GM18873 (cell line): ENCODE data around the gene LGALS13.
"Not testable (repeated sequence)": the region's sequence is repeated elsewhere in the genome, so short reads cannot be mapped to it uniquely, and the experiment has no call there.

Source experiments
- ATAC-seq: cut with Tn5 transposase; IDR thresholded peaks from one replicate; pipeline ENCODE4 v1.9.1; 2021; ENCODE audit warnings: mild to moderate bottlenecking, moderate library complexity, moderate number of reproducible peaks; ENCODE audit not compliant: unreplicated experiment, low FRiP score

Gene LGALS13

DNA sequence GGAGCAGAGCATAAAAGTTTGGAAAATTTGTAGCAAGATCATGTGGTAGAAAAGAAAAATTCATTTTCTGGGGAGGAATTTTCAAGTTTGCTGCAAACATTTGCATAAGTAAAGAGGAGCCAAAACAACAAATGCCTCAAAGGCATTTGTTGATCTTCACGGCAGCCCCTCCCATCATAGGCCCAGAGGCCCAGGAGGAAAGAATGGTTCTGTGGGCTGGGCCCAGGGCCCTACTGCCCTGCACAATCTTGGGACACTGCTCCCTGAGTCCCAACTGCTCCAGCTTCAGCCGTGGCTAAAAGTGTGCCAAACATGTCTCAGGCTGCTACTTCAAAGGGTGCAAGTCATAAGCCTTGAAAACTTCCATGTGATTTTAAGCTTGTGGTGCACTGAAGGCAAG lies 11.3 kb downstream of the LGALS13 start:
- no peak for ATAC-seq

DNA sequence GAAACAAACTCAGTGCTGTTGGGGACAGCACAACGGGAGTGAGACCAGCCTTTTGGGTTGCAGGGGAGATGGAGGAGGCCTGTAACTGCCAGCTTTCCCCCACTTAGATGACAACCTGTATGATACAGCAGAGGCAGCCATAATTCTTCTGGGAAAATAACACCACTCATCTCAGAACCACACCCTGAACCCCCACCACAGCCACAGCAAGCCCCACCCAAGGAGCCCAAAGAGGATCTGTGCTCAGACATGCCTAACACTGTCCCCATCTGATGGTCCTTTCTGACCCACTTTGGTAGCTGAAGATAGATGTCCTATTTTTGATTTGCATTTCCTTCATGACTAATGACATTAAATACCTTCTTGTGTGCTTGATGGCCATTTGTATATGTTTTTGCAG lies 15.4 kb downstream of the LGALS13 start:
- ATAC-seq: no peak

DNA sequence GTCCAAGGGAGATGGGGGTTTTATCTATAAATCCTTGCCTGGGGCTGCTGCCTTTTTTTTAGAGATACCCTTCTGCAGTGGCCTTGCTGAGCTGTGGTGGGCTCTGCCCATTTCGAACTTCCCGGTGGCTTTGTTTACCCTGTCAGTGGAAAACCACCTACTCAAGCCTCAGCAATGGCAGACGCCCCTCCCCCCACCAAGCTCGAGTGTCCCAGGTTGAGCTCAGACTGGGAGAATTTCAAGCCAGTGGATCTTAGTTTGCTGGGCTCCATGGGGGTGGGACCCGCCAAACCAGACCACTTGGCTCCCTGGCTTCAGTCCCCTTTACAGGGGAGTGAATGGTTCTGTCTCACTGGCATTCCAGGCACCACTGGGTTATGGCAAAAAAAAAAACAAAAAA lies 21.6 kb downstream of the LGALS13 start:
- ATAC-seq: no peak

DNA sequence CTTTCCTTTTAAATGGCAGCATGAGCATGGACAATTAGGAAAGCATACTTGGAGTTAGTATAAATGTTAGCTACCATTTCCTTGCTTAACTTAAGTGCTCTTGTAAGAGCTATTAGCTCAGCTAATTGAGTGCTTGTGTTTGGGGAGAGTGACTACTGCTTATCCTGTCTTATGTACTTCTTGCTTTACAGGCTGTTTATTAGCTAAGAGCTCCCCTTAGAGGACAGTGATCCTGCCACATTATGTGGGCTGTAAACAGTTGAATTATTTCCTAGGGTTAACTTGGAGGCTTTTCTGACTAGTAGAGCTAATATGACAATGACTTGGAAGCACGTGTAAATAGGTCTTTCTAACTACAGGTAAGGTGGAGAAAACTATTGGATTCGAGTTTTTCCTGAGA lies 25.3 kb downstream of the LGALS13 start:
- not testable (repeated sequence) for ATAC-seq

DNA sequence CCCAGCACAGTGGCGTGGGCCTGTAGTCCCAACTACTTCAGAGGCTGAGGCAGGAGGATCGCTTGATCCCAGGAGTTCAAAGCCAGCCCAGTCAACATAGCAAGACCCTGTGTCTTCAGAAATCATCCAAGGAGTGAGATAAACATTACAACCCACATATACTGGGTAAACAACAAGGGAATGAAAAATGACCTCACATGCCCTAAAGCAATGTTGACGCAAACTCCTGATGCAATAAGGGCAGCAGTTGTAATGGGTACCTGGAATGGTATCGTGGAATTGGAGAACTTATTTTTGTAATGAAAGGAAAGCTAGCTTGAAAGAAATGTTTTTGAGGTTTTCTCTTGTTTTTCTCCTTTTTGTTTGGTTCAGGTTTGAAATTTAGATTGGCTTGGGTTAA lies 28.9 kb downstream of the LGALS13 start:
- no peak for ATAC-seq

DNA sequence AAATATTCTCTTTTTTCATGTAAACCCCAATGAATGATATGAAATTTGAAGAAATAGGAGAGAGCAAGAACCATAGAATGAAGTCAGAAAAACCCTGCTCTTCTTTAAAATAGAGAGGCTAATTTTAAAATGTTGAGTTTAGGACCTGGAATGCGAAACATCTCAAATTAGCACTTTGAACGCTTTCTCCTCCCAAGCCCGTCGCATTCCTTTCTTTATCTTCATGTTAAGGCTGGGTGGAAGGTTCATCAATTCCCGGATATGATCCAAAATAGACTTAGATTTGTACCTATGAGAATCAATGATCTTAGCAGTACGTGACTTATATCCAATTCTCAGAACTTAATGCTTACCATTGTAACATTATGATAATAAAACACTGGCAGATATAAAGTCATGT lies 29.3 kb downstream of the LGALS13 start:
- ATAC-seq: no peak

DNA sequence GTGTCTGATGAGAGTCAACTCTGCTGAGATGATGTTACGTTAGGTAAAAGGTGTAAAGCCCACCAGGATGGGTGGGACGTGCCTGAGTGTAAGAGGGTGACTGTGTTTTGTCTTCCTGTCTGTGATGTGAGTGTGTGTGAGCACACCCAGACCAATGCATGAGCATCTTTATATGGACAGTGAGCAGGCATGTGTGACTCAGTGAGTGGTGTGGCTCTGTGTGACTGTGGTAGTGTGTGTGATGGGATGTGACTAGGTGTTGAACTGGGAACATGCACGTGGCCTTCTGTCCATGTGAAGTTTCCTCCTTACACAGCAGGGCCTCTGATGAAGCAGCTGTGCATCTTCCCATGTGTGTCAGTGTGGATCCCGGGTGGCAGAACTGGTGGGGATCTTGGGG lies 35.6 kb downstream of the LGALS13 start:
- no peak for ATAC-seq

DNA sequence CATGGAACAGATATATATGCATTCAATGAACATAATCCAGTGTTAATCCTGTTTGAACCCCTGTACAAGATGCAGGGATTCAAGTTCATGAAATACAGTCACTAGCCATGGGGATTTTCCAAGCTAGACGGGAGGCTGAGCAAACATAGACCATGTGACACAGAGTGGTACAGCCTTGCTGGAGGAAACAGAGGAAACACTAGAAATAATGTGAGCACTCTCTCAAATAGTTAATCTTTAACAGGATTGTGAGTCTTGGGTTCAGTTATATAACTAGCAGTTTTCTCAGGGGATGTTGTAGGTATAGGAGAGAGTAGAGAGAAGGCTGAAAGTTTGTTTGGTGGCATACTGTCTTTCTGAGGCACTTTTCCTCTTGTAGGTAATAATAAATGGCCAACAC lies 39.4 kb downstream of the LGALS13 start:
- no peak for ATAC-seq

DNA sequence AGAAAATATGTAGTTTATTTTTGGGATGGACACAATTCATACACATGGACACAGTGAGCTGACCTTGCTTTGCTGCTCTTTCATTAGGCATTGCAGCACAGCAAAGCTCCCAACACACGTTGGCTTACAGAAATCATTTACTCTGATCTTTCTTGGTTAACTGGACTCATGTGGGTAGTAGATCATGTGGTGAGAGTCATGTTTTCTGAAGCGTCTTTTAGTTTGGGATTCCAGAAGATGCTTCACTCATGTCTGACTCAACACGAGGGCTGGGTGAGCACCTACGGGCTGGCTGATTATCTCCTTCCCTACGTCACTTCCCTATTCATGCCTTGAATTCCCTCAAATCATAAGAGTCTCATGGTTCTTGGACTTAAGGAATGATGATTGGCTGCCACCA lies 41.3 kb downstream of the LGALS13 start:
- ATAC-seq: no peak

DNA sequence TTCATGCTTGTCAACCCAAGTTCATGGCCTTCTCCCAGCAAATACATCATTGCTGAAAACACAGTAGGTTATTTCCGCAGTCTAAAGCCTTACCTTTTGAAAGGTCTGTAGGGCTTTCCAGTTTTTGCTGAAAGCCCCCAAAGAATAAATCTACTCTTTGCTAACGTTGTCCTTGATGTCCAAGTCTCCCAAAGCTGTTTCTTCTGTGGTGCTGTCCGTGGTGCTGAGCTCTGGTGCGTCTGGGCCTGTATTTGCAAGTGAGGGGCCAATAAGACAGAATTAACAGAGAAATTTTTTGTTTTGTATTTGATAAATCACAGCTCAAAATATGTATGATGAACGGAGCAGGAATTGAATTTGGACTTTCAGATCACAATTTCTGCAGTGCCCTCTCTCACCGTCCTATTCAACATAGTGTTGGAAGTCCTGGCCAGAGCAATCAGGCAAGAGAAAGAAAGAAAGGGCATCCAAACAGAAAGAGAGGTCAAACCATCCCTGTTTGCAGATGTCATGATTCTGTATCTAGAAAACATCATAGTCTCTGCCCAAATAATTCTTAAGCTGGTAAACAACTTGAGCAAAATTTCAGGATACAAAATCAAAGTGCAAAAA lies 43.6 kb downstream of the LGALS13 start:
- no peak for ATAC-seq

DNA sequence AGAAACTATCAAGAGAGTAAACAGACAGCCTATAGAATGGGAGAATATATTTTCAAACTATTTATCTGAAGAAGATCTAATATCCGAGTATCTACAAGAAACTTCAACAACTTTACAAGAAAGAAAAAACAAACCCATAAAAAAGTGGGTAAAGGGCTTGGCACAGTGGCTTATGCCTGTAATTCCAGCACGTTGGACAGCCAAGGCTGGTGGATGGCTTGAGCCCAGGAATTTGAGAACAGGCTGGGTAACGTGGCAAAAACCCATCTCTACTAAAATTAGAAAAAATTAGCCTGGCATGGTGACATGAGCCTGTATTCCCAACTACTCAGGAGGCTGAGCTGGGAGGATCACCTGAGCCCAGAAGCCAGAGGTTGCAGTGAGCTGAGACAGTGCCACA lies 45.6 kb downstream of the LGALS13 start:
- ATAC-seq: no peak

DNA sequence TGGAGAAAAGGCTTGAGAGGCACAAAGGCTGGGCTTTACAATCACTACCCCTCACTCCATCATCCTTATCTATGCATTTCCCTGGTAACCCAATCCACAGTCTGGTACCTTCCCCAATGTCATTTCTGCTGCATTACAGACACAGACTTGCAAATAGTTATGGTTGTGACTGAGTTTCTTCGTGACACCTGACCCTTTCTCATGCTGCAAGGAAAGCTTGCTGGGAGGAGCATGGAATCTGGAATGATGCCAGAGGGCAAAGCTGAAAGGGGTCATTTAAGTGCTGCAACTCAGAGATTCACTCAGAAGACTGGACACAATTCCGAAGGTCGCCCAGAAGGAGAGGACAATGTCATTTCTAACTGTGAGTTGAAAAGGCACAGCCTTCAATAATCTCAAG lies 53.3 kb downstream of the LGALS13 start, which contains the start of gene LGALS16:
LGALS16 (plus strand) TSS at position 301 of the 400 bp plus-strand sequence; CDS start at position 350, 49 bp downstream.
- no peak for ATAC-seq
